GM18870 (cell line): ENCODE data around the gene PLXDC1.
"Not testable (repeated sequence)": the region's sequence is repeated elsewhere in the genome, so short reads cannot be mapped to it uniquely, and the experiment has no call there.

Experiments used
- ATAC-seq: cut with Tn5 transposase; IDR thresholded peaks from one replicate; pipeline ENCODE4 v1.9.1; 2021; ENCODE audit warnings: moderate library complexity; ENCODE audit not compliant: unreplicated experiment

Gene PLXDC1

DNA sequence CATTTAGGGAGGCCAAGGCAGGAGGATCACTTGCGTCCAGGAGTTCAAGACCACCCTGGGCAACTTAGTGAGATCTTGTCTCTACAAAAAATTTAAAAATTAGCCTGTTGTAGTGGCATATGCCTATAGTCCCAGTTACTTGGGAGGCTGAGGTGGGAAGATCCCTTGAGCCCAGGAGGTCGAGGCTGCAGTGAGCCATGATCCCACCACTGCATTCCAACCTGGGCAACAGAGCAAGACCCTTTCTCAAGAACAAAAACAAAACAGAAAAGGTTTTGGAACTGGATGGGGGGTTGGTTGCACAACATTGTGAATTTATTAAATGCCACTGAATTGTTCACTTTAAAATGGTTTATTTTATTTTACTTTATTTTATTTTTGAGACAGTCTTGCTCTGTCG, 21.2 kb downstream of the PLXDC1 start:
- ATAC-seq: no peak

DNA sequence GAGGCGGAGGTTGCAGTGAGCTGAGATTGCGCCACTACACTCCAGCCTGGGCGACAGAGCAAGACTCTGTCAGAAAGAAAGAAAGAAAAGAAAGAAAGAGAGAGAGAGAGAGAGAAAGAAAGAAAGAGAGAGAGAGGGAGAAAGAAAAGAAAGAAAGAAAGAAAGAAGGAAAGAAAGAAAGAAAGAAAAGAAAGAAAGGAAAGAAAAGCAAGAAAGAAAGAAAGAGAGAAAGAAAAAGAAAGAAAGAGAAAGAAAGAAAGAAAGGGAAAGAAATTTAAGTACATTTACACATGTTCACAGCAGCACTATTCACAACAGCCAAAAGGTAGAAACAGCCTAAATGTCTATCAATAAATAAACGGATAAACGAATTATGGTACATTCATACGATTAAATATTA, 21.9 kb downstream of the PLXDC1 start:
- not testable (repeated sequence) for ATAC-seq

DNA sequence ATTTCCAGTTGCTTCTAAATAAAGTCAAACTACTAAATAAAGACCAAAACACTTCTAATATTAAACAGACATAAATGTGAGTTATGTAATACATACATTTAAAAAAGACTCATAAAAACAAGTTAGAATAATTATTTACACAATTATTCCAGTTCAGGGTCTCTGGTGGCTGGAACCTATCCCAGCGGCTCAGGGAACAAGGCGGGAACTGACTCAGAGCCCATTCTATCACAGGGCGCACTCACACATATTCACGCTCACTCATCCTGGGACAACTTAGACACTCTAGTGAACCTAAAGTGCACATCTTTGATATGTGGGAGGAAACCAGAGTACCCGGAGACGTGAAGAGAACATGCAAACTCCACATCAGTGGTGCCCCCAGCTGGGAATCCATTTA, 25.0 kb downstream of the PLXDC1 start:
- ATAC-seq: no peak

DNA sequence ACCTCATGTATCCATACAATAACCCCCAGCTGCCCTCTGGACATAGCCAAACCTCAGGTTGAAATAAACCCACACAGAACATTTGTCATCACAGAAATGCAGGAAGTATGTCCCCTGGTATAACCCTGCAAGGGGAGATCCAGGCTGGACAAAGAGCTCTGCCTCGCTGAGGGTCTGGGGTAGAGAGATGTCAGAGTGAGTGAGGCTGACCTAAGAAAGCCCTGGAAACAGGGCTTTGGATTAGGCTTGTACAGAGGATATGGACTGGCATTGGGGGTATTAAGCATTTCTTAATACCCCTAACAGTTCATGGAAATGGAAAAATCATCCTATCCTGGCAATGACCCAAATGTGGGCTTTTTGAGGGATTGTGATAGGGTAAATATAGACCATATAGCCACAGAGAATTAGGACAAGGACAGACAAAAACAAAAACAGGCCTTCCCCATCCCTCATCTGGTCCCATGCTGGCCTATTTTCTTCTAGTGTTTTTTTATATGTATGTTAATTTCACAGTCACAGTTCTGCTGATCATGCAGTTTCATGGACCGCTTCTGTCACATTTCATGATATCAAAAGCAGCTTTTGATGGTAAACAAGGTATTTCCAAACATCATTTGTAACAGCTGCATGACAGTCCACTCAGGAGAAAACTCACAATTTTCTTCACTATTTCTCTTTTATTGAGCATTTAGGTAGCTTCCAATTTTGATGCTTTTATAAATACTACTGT, 26.1 kb downstream of the PLXDC1 start:
- ATAC-seq: no peak

DNA sequence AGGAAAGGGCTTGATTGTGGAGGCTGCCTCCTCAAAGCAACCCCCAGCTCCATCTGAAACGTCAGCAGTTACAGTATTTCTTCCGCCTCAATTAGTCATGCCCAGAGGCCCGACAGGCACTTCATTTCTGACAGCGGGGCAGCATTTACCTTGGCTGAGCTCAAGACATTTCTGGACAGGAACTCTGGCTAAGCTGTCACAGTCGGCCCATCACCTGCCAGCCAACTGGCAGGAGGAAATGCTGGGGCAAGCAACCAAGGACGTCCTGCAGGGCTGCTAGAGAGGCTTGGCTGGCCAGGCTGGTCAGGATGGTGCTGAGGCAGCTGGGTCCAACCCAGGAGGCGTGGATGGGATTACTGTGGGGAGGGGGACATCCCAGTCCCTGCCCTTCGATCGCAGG, 27.8 kb downstream of the PLXDC1 start:
- ATAC-seq: no peak

DNA sequence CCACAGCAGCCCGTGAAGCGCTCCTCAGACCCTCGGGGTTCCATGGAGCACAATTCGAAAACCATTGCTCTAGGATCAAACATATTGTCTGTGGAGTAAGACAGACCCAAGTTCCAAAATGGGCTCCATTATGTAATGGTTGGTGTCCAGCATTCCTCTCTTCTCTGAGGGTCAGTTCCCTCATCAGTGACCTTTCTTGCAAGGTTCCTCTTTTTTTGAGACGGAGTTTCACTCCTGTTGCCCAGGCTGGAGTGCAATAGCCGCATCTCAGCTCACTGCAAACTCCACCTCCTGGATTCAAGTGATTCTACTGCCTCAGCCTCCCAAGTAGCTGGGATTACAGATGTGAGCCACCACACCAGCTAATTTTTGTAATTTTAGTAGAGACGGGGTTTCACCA, 28.4 kb downstream of the PLXDC1 start:
- ATAC-seq: no peak

DNA sequence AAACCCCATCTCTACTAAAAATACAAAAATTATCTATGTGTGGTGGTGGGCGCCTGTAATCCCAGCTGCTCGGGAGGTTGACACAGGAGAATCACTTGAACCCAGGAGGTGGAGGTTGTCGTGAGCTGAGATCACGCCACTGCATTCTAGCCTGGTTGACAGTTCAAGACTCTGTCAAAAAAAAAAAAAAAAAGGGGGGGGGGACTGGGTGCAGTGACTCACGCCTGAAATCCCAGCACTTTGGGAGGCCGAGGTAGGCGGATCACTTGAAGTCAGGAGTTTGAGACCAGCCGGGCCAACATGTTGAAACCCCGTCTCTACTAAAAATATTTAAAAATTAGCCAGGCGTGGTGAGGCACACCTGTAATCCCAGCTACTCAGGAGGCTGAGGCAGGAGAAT, 29.5 kb downstream of the PLXDC1 start:
- not testable (repeated sequence) for ATAC-seq

DNA sequence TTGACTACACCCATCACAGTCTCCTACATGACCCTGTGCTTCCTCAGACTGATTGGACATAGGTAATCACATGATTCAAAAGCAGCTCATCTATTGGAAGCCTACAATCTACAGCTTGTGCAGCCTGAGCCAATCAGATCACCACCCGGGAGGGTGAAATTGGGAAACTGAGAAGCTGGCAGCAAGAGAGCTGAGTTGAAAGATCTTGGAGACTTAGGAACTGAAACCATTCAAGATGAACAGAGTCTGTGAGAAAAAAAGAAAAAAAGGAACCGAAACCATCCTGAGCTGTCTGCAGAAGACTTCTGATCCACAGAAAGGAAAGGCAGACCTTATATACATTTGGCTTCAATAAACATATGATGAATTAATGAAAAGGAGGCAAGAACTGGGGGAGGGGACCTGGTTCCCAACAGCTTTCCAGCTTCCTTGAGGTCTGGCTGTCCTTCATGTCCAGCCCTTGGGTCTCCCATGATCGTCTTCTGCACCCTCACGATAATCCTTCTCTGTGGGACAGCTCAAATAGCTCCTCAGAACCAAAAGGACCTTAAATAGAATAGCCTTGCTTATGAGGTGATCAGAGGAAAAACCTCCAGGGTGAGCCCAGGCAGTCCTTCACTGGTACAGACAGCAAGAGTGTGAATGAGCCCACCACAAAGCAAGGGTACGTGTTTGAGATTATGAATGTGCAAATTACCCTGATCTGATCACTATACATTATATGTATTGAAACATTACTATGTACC, 32.6 kb downstream of the PLXDC1 start:
- ATAC-seq: no peak

DNA sequence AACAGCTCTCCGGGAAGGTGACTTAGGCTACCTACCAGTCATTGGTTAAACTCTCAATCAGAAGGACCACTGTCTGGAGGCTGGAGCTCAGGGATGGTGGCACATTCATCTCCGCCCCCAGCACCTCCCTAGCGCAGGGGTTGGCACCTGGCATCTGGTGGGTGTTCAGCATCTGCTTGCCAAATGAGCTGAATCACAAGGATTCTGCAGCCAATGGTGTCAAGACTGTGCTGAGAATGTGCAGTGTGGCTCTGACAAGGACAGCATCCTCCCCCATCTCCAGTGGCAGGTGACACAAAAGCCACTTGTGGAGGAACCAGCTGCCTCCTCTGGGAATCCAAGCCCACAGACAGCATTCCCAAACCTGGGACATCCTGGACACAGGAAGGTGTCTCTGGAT, 35.2 kb downstream of the PLXDC1 start:
- no peak for ATAC-seq

DNA sequence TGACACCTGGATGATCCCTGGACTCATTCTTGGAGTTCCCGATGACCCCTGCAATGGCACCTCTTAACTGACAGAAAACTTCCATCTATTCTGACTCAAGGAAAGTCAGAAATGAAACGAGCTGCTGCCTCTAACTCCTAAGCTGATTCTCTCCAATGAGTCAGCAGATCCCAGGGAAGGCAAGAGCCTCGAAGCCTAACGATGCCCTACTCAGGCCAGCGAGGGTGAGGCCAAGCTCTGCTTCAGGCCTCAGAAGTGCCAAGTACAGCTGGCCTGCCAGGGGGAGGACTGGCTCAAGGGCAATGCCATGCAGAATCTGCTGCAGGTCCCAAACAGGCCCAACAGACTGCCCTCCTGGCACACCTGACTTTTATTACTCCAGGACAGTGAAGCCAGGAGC, 36.3 kb downstream of the PLXDC1 start:
- no peak for ATAC-seq

DNA sequence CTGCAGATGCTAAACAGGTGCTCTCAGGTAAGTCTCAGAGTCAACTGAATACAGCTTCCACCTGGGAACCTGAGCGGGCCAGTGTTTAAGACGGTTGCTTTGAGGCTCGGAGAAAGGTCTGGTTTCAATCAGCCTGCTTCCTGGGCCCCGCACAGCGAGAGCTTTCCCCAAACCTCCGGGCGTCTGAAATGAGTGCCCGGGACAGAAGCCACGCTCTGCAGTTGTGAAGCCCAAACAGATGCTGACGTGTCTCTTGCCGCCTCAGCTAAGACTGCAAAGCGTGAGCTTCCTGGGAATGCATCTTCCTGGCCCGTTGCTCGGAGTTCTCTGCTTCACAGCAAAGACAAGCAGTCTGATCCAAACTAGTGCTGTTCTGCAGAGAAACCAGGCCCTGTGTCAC, 36.7 kb downstream of the PLXDC1 start:
- ATAC-seq: no peak

DNA sequence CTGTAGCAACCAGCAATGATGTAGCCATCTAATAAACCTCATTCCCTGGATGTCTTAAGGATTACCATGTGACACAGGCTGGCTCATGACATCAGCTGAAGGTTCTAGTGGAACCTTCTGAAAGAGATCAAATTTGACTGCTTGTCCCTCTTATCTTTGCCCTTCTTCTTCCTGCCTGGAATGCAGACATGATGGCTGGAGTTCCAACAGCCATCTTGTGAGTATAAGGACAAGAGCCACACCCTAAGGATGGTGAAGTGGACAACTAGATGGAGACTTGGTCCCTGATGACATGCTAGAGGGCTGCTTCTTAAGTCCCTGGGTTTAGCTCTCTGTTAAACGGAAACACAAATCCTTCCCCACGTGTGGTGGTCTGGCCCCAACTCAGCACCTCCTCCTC, 37.6 kb downstream of the PLXDC1 start:
- no peak for ATAC-seq

DNA sequence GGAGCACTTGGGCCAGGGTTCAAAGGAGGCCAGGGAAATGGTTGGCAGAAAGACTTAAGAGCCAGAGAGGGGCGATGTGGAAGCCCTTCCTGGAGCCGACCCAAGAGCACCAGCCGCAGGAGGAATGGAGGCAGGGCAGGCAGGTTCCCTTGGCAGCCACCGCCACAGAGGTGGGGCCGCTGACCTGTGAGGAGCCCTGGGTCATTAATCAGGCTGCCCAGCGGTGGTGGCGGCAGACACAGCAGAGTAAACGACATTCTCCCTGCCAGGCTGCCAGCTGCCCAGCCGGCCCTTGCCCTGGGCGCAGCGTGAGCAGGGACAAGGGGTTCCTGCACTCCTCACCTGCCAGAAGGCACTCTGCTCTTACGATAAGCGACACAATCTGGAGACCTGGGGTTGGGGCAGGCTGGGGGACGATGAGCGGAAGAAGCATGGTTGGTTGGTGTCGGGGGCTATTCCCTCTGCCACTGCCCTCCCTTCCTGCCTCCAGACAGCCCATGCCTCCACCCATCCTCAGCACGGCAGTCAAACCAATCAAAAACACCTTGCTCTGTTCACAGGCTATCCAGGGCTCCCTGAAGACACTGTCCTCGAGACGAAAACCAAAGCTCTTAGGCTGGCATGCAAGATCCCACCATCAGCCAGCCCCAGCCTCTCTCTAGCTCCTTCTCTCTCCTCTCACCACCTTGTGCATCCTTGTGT, 40.9 kb downstream of the PLXDC1 start:
- no peak for ATAC-seq

DNA sequence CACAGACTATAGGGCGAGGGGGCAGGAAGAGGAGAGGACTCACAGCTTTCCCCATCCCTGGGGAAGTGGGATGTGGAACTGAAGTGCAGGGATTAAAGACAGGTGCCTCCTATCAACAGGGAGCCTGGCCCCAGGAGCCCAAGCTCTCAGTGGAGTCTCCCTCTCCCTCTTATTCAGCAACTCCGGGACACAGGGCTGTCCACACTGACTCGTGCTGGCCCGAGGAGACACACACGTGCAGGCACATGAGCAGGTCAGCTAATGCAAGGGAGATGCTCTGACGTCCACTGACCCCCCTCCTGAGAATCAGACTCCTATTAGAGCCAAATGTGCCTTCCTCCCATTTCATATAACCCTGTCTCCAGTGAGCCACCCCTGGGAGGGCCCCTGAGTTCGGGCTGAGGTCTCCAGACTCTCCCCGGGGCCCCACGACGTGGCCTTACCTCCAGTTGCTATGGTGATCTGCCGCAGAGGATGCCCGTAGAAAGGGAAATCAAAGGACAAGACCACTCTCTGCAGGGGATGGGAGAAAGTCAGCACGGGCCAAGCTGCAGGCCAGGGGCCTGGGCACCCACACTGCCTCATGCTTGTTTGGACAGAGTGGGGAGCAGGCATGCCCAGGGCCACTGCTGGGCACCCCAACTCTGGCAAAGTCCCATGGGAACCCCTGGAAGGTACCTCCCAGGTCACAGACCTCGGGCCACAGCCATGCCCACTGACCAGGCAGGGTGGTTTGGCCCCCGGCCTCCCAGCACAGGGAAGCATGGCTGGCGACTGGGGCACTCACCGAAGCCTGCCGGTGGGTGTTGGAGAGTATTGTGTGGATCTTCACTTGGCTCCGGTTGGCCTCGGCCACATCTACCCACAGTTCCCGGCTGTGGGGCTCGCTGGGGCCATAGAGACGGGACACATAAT, 42.7 kb downstream of the PLXDC1 start:
- no peak for ATAC-seq

DNA sequence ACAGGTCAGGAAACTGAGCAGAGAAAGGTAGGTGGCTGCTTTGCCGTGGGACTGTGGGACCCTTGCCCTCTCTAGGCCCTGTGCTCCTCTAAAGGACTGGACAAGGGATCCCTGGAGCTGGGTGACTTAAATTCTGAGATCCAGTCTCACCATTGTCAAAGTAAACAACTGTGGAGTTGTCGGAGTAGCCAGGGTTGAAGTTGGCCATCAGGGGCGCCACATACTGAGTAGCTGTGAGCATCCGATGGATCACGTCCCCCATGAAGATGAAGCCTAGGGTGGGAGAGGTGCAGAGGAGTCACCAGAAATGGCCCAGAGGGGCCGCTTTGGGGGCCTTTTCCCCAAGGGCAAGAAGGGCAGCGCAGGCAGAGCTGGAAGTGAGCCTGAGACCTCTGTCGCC, 43.5 kb downstream of the PLXDC1 start:
- no peak for ATAC-seq

DNA sequence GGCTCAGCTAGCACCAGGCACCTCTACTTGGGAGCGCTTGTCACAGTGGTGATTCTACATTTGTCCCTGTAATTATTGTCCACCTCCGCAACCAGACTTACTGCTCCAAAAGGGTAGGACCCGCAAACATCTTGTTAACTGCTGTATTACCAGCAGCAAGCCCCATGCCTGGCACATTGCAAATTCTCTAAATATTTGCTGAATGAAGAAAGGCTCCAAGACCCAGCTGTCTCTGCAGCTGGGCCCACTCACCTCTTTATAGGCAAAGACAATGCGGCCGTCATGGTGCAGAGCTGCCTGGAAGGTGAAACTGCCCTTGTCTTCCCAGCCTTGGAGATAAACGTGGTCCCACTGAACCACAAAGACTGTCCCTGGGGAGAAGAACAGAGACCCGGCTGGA, 44.3 kb downstream of the PLXDC1 start:
- no peak for ATAC-seq

DNA sequence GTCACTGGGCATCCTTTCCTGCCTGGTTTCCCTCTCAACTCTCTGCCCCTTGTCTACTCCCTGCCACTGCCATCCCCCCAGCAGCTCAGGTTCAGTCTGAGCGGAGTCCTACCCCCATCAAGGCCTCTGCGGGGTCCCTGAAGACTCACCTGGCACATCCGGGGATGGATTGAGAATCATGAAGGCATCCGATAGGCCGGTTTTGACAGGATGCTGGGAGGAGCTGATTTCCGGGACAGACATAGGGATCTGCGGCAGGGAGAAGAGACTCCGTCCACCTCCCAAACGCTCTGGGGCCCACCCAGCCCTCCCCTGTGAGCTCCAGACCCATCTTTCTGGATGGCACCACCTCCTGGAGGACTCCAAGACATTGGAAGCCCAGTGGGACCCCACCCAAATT, 45.7 kb downstream of the PLXDC1 start:
- no peak for ATAC-seq

DNA sequence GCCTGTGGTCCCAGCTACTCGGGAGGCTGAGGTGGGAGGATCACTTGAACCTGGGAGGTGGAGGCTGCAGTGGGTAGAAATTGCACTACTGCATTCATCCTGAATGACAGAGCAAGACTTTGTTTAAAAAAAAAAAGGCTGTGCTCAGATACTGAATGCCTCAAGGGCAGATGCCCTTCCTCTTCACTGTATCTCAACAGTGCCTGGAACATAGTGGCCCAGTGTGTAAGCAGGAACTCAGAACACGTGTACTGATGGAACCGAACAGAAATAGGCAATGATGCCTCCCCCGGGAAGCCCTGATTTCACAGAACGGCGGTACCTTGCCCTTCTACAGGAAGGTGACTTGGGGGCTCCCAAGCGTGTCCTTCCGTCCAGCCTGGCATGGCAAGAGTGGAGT, 46.8 kb downstream of the PLXDC1 start:
- no peak for ATAC-seq

DNA sequence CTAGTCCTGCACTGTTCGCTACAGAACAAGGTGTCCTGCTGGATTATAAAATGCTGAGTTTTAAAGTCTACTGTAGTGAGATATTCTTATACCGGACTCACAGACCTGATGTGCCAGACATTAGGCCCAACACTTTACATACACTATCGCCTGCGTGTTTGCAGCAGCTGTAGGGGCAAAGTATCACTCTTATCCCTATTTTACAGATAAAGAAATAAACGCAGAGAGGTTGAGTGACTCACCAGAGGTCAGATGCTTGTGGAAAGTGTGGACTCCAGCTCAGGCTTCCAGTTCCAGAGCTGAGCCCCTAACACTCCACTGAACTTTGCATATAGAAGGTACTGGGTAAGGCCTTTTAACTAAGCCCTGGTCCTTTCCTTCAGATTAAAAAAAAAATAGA, 47.4 kb downstream of the PLXDC1 start:
- no peak for ATAC-seq

DNA sequence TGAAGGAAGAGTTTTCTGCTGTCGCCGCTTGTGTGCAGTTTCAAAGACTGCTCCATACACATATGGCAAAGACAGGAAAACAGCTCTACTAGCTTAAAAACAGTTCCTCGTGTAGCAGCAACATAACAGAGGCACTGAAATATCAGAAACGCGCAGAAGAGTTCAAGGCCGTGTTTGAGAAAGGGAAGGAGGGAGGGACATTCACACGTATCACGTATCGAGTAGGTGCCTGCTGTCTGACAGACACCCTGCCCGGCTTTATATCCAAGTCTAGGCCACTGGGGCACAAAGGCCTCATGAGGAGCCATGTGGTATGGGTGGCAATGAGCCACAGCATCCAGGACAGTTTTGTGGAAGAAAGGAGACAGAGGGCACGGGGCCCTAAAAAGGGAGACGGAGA, 50.3 kb downstream of the PLXDC1 start:
- ATAC-seq: no peak

DNA sequence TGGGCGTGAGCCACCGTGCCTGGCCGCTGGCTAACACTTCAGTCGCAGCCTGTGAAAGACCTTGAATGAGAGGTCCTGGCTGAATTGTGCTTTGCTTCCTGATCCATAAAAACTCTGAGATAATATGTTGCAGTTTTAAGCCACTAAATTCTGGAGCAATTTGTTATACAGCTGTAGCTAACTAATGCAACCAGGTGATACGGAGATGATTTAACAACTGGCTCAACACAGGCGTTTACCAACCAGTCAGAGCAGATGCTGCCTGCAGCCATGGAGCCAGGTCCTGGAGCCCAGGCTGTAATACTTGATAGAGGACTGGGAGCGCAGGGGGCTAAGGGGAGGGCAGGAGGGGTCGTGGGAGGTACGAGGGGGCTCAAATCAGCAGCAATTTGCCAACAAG, 50.9 kb downstream of the PLXDC1 start:
- ATAC-seq: no peak
